ENCODE measurements around the gene RPL36. TPM values are rescaled to one million over a fixed set of nuclear protein-coding genes. Genes with fewer than 3 reads are reported as not detected.

RPL36 gene
- total RNA-seq, 1 donor from 2014 or later, result 634 TPM

- Histone ChIP-seq H3K9me3 (ENCODE audit: control insufficient read depth in 3 of 3, low read length in 3 of 3) (no peaks in the 10 kb centered on the region), H3K36me3 (ENCODE audit: control insufficient read depth in 3 of 3, insufficient read depth in 3 of 3, low read length in 3 of 3) (peaks cover 43 to 56% (median 46%) of the 10 kb centered on the region in 3 donors), H3K27ac (ENCODE audit: low read depth, low read length) (no peak overlapping the region), H3K4me3 (ENCODE audit: low read length in 3 of 3) (no peak overlapping the region), H3K27me3 (ENCODE audit: control insufficient read depth in 3 of 3, insufficient read depth in 3 of 3, low read length in 3 of 3) (no peaks in the 10 kb centered on the region), H3K9ac (ENCODE audit: low read depth in 1 of 3, low read length in 3 of 3) (no peak overlapping the region), H3K4me1 (ENCODE audit: control insufficient read depth in 3 of 3, insufficient read depth in 3 of 3, low read length in 3 of 3) (no peaks in the 10 kb centered on the region)
Measured at GRCh38 chr19:5703819-5704818, 14.0 kb downstream of the RPL36 start.

DNA sequence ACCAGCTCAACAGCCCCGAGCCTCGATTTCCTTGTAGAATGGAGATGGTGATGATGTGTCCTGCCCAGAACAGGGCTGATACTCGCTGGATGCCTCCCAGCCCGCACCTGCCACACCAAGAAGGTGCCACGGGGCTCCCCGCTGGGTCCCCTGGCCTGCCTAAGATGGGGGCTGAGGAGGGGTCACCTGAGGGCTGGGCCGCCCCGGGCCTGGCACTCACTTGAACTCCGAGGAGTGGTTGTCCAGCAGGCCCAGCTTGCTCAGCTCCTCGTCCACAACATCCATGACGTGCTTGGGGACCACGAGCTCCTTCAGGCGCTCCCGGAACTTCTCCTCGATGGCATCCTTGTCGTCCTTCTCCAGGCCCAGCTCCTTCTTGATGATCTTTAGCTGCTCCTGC is 15.5 kb downstream of the RPL36 start:
- Histone ChIP-seq H3K27ac (ENCODE audit: low read depth, low read length) (no peak overlapping the region), H3K4me1 (ENCODE audit: control insufficient read depth in 3 of 3, insufficient read depth in 3 of 3, low read length in 3 of 3) (no peaks in the 10 kb centered on the region), H3K4me3 (ENCODE audit: low read length in 3 of 3) (no peak overlapping the region), H3K27me3 (ENCODE audit: control insufficient read depth in 3 of 3, insufficient read depth in 3 of 3, low read length in 3 of 3) (no peaks in the 10 kb centered on the region), H3K9ac (ENCODE audit: low read depth in 1 of 3, low read length in 3 of 3) (no peak overlapping the region), H3K36me3 (ENCODE audit: control insufficient read depth in 3 of 3, insufficient read depth in 3 of 3, low read length in 3 of 3) (peaks cover 44 to 50% (median 44%) of the 10 kb centered on the region in 3 donors), H3K9me3 (ENCODE audit: control insufficient read depth in 3 of 3, low read length in 3 of 3) (no peaks in the 10 kb centered on the region)

- Histone ChIP-seq H3K27ac (ENCODE audit: low read depth, low read length) (no peak overlapping the region), H3K27me3 (ENCODE audit: control insufficient read depth in 3 of 3, insufficient read depth in 3 of 3, low read length in 3 of 3) (no peaks in the 10 kb centered on the region), H3K4me3 (ENCODE audit: low read length in 3 of 3) (no peak overlapping the region), H3K4me1 (ENCODE audit: control insufficient read depth in 3 of 3, insufficient read depth in 3 of 3, low read length in 3 of 3) (no peaks in the 10 kb centered on the region), H3K9me3 (ENCODE audit: control insufficient read depth in 3 of 3, low read length in 3 of 3) (no peaks in the 10 kb centered on the region), H3K36me3 (ENCODE audit: control insufficient read depth in 3 of 3, insufficient read depth in 3 of 3, low read length in 3 of 3) (peaks cover 51 to 58% (median 53%) of the 10 kb centered on the region in 3 donors), H3K9ac (ENCODE audit: low read depth in 1 of 3, low read length in 3 of 3) (no peak overlapping the region)
Measured at GRCh38 chr19:5706876-5707573, 16.9 kb downstream of the RPL36 start.

GRCh38 chr19:5707576-5708575 is 17.8 kb downstream of the RPL36 start:
- Histone ChIP-seq H3K4me3 (ENCODE audit: low read length in 3 of 3) (no peak overlapping the region), H3K27ac (ENCODE audit: low read depth, low read length) (no peak overlapping the region), H3K9me3 (ENCODE audit: control insufficient read depth in 3 of 3, low read length in 3 of 3) (no peaks in the 10 kb centered on the region), H3K9ac (ENCODE audit: low read depth in 1 of 3, low read length in 3 of 3) (no peak overlapping the region), H3K36me3 (ENCODE audit: control insufficient read depth in 3 of 3, insufficient read depth in 3 of 3, low read length in 3 of 3) (peaks cover 60 to 66% (median 60%) of the 10 kb centered on the region in 3 donors), H3K4me1 (ENCODE audit: control insufficient read depth in 3 of 3, insufficient read depth in 3 of 3, low read length in 3 of 3) (no peaks in the 10 kb centered on the region), H3K27me3 (ENCODE audit: control insufficient read depth in 3 of 3, insufficient read depth in 3 of 3, low read length in 3 of 3) (no peaks in the 10 kb centered on the region)

- Histone ChIP-seq H3K36me3 (ENCODE audit: control insufficient read depth in 3 of 3, insufficient read depth in 3 of 3, low read length in 3 of 3) (peaks cover 46 to 52% (median 49%) of the 10 kb centered on the region in 3 donors), H3K9ac (ENCODE audit: low read depth in 1 of 3, low read length in 3 of 3) (no peak overlapping the region)
Measured at GRCh38 chr19:5711025-5711424, 20.9 kb downstream of the RPL36 start.

DNA sequence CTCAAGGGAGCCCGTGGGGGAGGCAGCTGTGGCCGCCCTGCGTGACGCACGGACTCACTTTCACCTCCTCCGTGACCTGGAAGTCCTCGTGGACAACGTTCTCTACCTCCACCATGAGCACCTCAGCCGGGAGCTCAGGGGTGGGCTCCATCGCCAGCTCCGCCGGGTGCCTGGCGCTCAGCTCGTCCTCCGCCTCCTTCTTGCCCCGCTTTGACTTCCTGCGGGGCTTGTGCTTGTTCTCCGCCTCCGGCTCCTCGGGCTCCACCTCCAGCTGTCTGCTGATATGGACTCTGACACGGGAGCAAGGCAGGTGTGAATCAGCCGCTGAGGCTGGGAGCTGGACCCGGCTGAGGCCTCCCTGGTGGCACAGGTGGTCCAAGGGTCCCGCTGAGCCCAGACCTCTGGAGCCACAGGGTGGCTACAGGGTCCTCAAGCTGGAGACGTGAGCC is 21.6 kb downstream of the RPL36 start:
- Histone ChIP-seq H3K27ac (ENCODE audit: low read depth, low read length) (no peak overlapping the region), H3K36me3 (ENCODE audit: control insufficient read depth in 3 of 3, insufficient read depth in 3 of 3, low read length in 3 of 3) (peaks cover 43 to 48% (median 45%) of the 10 kb centered on the region in 3 donors), H3K4me3 (ENCODE audit: low read length in 3 of 3) (no peak overlapping the region), H3K4me1 (ENCODE audit: control insufficient read depth in 3 of 3, insufficient read depth in 3 of 3, low read length in 3 of 3) (no peaks in the 10 kb centered on the region), H3K9ac (ENCODE audit: low read depth in 1 of 3, low read length in 3 of 3) (no peak overlapping the region), H3K27me3 (ENCODE audit: control insufficient read depth in 3 of 3, insufficient read depth in 3 of 3, low read length in 3 of 3) (no peaks in the 10 kb centered on the region), H3K9me3 (ENCODE audit: control insufficient read depth in 3 of 3, low read length in 3 of 3) (no peaks in the 10 kb centered on the region)

More at GRCh38 chr19:5711025-5711424, 20.9 kb downstream of the RPL36 start:
- no peak overlapping the region for H3K4me3 ChIP-seq (ENCODE audit: low read length in 3 of 3)
- no peak overlapping the region for H3K27ac ChIP-seq (ENCODE audit: low read depth, low read length)
- no peaks in the 10 kb centered on the region for H3K4me1 ChIP-seq (ENCODE audit: control insufficient read depth in 3 of 3, insufficient read depth in 3 of 3, low read length in 3 of 3)
- no peaks in the 10 kb centered on the region for H3K9me3 ChIP-seq (ENCODE audit: control insufficient read depth in 3 of 3, low read length in 3 of 3)
- H3K27me3 ChIP-seq (ENCODE audit: control insufficient read depth in 3 of 3, insufficient read depth in 3 of 3, low read length in 3 of 3), result no peaks in the 10 kb centered on the region

DNA sequence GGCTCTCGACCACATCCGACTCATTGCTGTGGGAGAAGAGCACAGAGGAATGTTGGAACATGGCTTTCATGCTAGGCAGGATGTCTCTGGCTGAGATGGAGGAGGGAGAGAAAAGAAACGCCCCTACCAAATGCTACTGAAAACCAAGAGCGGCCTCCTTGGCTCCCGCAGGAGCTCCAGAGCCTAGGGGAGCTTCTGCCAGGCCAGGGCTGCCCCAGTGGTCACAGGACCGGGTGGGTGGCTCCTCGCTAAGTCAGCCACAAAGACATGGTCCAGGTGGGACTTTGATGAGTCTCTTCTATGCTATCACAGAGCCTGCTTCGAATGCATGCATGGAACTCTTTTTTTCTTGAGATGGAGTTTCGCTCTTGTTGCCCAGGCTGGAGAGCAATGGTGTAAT is 23.1 kb downstream of the RPL36 start:
- Histone ChIP-seq H3K4me3 (ENCODE audit: low read length in 3 of 3) (no peak overlapping the region), H3K27ac (ENCODE audit: low read depth, low read length) (no peak overlapping the region), H3K4me1 (ENCODE audit: control insufficient read depth in 3 of 3, insufficient read depth in 3 of 3, low read length in 3 of 3) (peaks cover 10 to 11% (median 11%) of the 10 kb centered on the region in 3 donors), H3K36me3 (ENCODE audit: control insufficient read depth in 3 of 3, insufficient read depth in 3 of 3, low read length in 3 of 3) (peaks cover 33 to 39% (median 33%) of the 10 kb centered on the region in 3 donors), H3K9me3 (ENCODE audit: control insufficient read depth in 3 of 3, low read length in 3 of 3) (no peaks in the 10 kb centered on the region), H3K27me3 (ENCODE audit: control insufficient read depth in 3 of 3, insufficient read depth in 3 of 3, low read length in 3 of 3) (no peaks in the 10 kb centered on the region), H3K9ac (ENCODE audit: low read depth in 1 of 3, low read length in 3 of 3) (no peak overlapping the region)

DNA sequence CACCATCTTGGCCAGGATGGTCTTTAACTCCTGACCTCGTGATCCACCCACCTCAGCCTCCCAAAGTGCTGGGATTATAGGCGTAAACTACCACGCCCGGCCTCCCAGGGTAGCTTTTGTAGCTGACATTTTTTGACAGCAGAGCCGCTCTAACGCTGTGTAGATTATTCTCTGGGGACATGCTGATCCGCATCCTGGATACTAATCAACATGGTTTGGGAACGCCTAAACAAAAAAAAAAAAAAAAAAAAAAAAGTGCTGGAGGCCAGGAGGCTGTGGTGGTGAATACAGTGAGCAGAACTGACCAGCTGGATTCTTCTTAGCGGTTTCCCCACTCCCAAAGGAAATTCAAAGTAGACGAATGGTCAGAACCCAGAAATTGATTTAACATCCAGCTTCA is 24.7 kb downstream of the RPL36 start:
- no peaks in the 10 kb centered on the region for H3K27me3 ChIP-seq (ENCODE audit: control insufficient read depth in 3 of 3, insufficient read depth in 3 of 3, low read length in 3 of 3)
- no peak overlapping the region for H3K4me3 ChIP-seq (ENCODE audit: low read length in 3 of 3)
- H3K9ac ChIP-seq (ENCODE audit: low read depth in 1 of 3, low read length in 3 of 3), result no peak overlapping the region
- H3K27ac ChIP-seq (ENCODE audit: low read depth, low read length), result no peak overlapping the region
- peaks cover 22 to 25% (median 23%) of the 10 kb centered on the region in 3 donors for H3K4me1 ChIP-seq (ENCODE audit: control insufficient read depth in 3 of 3, insufficient read depth in 3 of 3, low read length in 3 of 3)
- H3K9me3 ChIP-seq (ENCODE audit: control insufficient read depth in 3 of 3, low read length in 3 of 3), result no peaks in the 10 kb centered on the region
- peaks cover 33 to 35% (median 33%) of the 10 kb centered on the region in 3 donors for H3K36me3 ChIP-seq (ENCODE audit: control insufficient read depth in 3 of 3, insufficient read depth in 3 of 3, low read length in 3 of 3)

GRCh38 chr19:5717215-5717935 is 27.3 kb downstream of the RPL36 start:
- Histone ChIP-seq H3K27ac (ENCODE audit: low read depth, low read length) (no peak overlapping the region), H3K4me3 (ENCODE audit: low read length in 3 of 3) (no peak overlapping the region), H3K36me3 (ENCODE audit: control insufficient read depth in 3 of 3, insufficient read depth in 3 of 3, low read length in 3 of 3) (peaks cover 17 to 18% (median 18%) of the 10 kb centered on the region in 3 donors), H3K9ac (ENCODE audit: low read depth in 1 of 3, low read length in 3 of 3) (no peak overlapping the region), H3K9me3 (ENCODE audit: control insufficient read depth in 3 of 3, low read length in 3 of 3) (no peaks in the 10 kb centered on the region), H3K27me3 (ENCODE audit: control insufficient read depth in 3 of 3, insufficient read depth in 3 of 3, low read length in 3 of 3) (no peaks in the 10 kb centered on the region), H3K4me1 (ENCODE audit: control insufficient read depth in 3 of 3, insufficient read depth in 3 of 3, low read length in 3 of 3) (peaks cover 23 to 33% (median 26%) of the 10 kb centered on the region in 3 donors)
